ENCODE measurements around the gene SLC46A2.

Gene SLC46A2

DNA sequence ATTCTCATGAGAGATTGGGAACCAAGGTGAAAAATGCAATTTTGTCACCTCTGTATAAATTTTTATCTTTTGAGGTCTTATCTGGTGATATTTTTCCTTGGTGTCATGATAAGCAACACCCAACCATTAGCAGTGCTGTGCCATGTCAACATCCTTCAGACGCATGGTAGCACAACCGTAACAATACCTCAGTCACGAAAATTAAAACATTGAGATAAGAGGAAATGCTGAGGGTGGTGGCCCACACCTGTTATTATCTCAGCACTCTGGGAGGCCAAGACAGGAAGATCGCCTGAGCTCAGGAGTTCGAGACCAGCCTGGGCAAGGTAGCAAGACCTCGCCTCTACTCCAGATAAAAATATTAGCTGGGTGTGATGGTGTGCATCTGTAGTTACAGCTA, 32.7 kb downstream of the SLC46A2 start:
- DNase-seq (ENCODE audit: low read depth), result no peak

DNA sequence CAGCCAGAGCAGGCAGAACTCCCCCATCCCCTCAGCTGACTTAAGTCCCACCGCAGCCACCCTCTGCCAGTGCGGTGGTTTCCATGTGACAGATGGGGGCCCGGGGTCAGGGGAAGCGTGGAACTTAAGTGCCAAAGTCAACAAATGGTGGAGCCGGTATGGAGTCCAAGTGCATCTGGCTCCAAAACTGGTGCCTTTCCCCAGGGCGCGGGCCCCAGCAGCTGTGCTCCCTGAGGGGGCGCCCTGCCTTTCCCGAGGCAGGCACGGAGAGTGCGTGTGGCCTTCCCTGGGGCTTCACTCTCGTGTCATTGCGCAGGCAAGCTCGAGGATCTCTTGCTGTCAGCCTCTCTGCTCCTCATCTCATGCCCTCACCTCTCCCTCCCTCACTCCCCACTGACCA, 33.8 kb downstream of the SLC46A2 start:
- DNase-seq (ENCODE audit: low read depth), result no peak

DNA sequence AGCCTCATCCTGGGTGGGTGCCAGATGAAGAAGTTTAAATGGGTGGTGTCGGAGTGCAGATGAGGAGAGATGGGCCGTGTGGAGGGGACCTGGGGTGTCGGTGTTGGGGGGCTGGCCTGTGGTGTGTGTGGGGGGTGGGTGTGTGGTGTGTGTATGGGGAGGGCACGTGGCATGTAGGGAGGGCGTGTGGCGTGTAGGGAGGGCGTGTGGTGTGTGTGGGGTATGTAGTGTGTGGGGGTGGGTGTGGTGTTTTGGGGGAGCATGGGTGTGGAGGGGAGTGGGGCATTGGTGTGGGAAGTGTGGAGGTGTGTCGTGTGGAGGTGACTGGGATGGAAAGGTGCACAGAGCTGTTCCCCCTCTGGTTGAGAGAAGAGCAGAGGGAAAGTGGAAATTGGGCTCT, 34.5 kb downstream of the SLC46A2 start:
- DNase-seq (ENCODE audit: low read depth), result no peak

DNA sequence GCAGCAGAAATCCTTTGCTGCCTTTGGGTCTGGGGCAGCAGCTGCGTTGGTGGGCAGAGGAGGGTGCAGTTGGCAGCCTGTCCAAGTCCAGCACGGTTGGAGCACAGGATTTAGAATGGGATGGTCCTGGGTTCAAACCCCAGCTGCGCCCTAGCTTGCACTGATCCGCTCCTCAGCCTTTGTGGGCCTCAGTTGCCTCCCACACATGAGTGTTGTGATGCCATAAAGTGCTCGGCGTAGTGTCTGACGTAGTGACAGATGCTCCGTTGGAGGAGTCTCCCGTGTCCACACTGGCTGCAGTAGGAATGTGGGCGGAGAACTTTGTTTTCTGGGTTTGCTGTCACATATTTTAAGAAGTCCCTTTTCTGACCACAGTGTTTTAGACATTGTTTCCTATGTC, 36.0 kb downstream of the SLC46A2 start:
- DNase-seq (ENCODE audit: low read depth), result no peak

DNA sequence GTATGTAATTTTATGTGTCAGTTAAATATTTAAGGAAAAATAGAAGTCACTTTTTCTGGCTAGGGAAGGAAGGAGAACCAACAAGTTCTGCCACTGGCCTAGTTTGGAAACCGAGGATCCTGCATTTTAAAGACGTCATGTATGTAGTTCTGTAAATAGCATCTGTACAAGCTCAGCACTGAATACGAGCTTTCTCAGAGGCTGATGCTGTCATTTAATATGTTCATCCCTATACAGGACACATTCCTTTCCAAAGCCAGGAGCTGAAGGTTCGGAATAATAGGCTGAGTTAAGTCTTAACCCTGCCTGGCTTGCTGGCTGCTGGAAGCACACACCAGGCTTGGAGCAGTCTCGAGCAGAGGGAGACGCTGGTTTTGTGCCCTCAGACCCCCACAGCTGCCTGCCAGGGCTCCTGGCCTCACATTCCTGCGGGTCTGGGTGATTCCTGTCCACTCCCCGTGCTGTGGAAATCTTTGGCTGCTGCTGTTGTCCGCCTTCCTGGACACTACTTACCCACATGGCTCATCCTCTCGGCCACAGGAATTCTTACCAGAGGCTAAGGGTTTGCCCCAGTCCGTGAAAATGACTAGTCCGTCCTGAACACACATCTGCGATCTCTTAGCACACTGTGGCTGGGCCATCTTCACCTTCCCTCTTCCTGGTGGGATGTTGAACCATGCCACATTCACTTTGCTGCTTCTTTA, 36.6 kb downstream of the SLC46A2 start:
- peak; percentile 39 for DNase-seq (ENCODE audit: low read depth)

DNA sequence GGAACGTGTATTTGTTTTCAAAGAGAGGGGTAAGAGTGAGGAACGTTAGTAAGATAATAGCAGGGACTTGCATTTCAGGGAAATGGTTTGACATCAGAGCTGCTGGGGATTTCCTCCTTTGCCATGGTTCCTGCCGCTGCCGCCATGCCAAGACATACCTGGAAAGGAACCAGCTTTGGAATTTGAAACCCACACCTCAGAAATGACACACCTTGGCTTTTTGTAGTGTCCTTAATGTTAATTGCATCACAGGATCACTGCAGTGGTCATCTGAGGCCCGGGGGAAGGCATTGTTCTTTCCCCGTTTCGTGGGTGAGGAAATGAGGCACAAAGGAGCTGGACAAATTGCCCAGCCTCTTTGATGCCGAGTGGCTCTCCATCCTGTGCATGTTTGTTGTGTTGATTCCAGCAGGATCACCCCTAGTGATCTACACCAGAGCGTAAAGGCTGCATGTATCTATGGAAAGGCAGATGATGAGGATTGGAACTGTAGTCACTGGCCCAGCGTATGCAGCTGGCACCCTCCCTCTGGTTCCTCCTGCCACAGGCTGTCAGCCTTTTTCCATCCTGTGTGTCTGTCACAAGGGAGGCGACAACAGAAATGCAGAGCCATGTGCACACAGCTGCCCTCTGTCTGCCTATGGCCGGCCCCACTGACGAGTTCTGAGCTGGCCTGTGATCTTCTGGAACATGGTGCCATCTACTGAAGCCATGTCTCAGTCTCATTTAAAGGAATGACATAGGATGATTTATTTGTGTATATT, 37.8 kb downstream of the SLC46A2 start:
- DNase-seq (ENCODE audit: low read depth), result no peak

DNA sequence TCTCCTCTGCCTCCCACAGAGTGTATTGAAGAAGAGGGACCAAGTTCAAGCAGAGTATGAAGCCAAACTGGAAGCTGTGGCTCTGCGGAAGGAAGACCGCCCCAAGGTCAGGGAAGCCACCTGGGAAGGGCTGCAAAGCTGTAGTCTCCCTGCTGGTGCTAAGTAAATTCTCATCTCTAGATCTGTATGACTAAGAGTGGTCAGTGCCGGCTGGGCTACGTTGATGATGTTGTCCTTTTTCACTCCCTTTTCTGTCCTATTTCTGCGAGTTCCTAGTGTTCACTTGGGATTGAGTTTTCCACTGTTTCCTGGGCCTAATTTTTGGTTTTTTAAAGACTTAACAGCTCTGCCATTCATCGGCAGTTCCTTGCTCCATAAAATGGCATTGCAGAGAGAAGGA, 39.8 kb downstream of the SLC46A2 start:
- no peak for DNase-seq (ENCODE audit: low read depth)

DNA sequence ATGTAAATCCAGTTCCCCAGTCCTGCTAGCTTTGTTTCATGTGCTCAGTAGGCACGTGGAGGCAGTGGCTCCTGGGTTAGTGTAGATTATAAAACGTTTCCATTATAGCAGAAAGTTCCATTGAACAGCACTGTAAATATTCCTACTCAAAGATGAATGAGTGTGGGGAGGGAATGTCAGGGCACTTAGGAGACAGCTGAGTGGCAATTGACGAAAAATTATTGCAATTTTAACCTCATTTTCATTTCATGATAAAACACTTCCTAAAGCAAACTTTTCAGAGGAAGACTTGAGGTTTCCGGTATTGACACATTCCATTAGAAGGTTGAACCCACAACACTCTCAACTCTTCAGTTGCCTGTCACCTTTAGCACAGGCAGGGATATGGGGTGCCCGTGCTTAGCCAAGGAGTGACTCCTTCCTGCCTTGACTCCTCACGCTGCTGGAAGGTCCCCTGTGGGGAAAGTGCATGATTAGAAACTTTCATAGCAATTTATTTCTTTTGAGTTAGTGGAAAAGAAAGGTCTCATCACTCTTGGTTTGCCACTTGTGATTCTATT, 41.2 kb downstream of the SLC46A2 start:
- DNase-seq (ENCODE audit: low read depth), result no peak

DNA sequence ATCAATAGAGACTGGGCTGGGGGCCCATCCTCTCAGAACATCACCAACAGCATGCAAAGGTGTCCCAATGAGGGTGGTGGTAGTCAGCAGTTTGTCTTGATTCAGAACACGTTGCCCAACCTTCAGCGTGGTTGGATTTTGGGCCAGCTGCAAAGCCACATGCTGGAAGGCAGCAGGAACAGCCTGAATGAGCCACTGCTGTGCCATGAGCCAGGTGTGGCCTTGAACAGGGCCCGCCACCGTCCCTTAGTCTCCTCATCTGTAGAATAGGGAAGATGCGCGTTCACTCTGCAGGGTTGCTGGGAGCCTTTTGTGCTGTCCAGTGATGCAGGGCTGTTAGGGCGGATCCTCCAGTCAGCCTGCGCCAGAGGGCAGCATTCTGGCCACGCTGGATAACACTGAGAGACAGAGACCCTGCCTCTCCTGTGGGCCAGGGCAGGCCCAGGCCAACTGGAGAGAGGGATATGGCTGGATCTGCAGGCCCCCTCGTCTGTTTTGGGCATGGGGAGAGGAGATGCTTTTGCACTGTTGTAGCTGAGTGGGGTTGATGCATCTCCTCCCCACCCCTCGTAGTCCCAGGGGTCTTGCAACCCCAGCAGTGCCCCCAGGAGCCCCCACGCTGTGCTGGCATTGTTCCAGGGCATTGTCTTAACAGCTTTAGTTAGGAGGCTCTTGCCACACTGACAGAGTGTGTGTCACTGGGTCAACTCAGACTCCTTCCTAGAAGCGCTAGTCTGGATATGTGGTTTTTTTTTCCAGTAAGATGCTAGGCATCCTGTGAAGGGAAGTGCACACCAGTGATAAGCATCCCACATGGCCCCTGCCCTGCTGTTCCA, 42.1 kb downstream of the SLC46A2 start:
- DNase-seq (ENCODE audit: low read depth), result no peak

DNA sequence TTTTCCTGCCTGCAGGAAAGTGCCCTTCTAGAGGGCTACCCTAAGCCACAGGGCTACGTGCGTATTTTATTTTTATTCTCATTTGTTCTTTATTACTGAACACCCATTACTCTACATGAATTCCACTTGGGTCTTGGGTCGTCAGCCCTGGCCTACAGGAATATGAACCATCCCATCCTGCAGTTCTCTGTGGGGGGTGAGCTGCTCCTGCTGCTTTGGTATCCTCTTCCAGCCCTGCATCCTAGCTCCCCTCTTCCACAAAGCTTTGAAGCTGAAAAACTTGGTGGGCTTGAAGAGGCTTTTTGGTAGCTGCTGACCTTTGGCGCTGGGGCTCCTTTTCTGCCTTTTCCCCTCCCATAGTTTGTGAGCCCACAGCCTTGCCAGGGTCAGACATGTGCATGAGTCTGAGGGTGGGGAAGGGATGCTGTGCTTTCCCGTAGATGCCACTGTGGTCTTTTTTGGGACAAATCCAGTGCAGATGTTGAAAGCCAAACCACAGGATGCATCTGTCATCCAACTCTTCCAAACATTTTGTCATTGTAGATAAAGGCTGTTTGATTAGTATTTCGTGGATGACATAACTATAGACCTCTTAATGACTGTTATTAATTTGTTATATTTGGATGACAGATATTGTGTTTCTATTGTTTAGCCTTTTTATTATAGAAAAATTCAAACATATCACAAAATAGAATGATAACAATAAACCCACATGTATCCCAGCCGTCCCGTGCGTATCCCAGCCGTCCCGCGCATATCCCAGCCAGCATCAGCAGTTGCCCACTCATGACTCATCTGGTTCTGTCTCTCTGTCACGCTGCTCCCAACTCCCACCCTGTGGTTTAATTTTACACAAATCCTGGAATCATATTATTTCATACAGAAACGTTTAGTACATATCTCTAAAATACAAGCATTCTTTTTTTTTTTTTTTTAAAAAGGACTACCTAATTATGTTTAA, 43.9 kb downstream of the SLC46A2 start:
- peak; percentile 25 for DNase-seq (ENCODE audit: low read depth)

DNA sequence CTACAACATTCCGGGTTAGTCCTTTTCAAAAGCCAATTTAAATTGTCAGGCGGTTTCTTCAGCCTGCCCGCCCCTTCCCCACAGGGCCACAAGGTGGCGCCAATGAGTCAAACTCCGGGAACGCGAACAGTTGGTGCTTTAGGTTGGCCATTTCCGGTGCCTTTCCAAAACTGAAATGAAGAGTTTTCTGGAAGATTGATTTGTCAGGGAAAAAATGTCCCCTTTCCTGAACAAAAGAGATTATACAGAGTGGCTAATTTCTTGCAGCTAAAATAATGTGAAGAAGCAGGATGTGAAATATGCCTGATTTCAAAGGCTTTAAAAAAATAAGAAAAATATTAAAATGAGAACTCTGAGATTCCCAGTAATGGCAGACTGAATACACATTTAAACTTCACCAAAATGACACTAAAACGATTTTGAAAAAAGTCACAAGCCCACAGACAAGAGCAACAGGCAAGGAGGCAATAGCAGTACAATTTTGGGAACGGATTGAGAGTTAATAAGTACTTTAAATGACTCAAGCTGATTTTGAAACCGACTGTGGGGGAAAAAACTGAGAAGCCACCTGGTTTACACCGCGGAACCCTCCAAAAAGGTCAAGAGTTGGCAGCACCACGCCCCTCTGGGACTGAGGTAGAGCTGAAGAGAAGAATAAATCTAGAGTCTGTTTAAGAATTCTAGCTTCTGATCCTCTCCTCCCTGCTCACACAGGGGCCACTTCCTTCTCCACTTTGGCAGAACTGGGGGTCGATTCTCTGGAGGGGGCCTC, 45.7 kb downstream of the SLC46A2 start:
- peak; percentile 74 for DNase-seq (ENCODE audit: low read depth)

DNA sequence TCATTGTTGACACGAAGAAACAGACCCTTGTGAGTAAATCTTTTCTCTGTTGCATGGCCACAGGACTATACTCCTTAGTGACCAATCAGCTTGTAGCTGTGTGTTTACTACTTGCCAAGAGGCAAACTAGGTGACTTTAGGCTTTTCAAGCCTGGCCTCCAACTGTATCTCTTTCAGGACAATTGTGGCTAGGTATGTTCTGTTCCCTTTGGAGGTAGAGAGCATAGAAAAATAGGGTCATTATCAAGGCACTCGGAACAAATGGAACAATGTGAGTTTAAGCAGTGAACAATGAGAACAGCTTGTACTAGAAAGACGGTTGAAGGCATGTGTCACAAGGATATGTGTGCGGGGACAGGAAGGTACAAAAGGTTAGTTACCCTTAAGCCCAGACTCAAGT, 48.1 kb downstream of the SLC46A2 start:
- no peak for DNase-seq (ENCODE audit: low read depth)

DNA sequence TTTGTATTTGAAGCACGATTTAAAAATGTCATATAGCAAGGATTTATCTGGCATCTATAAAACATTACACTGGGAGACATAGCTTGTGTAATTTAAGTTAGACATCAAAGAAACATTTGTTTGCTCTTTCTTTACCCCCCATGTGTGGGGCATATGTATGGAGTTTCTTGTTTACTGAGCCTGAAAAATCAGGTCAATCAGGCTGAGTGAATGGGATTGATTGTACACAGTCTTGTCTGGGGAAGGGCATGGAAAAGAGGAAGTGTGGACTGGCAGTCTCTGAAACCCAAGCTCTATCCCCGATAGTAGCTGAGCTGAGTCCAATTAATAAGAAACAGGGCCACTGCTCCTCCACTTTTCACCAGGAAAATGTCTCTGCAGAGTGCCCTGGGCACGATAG, 49.4 kb downstream of the SLC46A2 start:
- DNase-seq (ENCODE audit: low read depth), result no peak

DNA sequence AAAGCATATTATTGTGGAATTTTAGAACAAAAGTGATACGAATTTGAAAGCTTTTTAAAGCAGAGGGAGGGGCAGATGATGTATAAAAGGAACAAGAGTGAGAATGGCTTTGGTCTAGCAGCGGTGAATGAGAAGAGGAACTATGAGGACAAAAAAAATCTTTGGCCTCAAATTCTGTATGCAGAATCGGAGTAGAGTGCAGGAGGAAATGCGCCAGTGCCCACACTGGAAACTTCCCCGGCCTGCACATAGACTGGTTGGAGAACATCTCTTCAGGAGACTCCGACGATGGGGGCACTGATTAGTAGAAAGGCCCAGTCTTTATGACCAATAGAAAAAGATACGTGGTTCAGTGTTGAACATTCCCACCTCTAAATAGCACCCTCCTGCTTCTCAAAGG, 51.3 kb downstream of the SLC46A2 start:
- no peak for DNase-seq (ENCODE audit: low read depth)

DNA sequence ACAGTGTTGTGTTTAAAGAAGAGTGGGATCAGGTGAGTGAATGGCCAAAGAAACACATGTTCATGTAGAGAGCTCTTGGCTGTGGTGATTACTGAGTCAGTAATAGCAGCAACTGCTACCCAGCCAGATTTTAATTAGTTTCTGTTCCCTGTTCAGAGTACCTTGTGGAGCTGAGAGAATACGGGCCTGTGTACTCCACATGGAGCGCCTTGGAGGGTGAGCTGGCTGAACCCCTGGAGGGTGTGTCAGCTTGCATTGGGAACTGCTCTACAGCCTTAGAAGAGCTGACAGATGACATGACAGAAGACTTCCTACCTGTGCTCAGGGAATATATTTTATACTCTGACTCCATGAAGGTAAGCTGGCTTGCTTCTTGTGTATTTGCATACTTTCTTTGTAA, 52.3 kb downstream of the SLC46A2 start:
- DNase-seq (ENCODE audit: low read depth), result no peak

DNA sequence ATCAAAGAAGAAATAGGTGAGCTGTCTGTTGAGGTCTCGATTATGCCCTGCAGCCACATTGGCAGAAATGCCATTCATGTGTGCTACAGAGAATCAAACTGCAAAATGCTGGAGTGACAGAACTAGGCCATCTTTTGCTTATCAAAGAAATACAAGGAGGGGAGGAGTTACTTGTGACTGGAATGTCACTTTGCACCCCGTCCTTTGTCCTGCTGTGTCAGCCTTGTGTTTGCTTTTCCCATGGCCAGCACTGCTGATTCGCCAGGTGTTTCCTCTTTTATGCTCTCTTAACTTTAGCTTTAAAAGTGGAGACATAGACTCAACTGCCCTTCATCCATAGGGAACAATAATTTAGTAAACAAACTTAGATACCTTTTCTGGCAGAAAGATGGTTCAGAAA, 54.3 kb downstream of the SLC46A2 start:
- DNase-seq (ENCODE audit: low read depth), result no peak

DNA sequence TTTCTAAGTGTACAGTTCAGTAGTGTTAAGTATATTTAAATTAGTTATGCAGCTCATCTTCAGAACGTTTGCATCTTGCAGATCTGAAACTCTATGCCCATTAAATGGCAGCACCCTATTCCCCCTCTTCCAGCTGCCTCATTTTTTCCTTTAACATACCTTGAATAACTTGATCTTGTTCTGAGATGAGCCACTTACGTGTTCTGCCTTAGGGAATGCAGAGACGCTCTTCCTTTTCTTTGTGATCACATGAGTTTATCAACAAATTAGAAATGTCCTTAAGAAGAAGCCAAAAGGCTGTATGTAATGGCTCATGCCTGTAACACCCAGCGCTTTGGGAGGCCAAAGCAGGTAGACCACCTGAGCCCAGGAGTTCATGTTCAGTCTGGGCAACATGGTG, 57.6 kb downstream of the SLC46A2 start:
- DNase-seq (ENCODE audit: low read depth), result no peak

DNA sequence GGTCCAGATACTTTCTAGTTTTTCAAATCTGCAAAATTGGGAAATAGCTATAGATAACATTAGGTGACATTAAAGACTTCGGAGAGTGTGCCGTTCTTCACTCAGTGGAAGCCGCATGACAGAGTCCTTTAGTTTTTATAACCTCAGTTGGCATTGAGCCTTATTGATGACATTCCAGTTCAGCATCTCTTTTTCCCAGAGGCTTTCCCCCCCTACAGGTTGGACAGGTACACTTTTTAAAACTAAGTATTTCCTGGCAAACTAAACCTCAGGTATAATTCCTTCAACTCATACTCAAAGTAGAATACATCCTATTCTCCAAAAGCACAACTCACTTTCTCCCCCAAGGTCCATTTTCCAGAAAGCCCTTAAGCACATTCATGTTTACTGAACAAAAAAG, 58.7 kb downstream of the SLC46A2 start:
- DNase-seq (ENCODE audit: low read depth), result no peak

DNA sequence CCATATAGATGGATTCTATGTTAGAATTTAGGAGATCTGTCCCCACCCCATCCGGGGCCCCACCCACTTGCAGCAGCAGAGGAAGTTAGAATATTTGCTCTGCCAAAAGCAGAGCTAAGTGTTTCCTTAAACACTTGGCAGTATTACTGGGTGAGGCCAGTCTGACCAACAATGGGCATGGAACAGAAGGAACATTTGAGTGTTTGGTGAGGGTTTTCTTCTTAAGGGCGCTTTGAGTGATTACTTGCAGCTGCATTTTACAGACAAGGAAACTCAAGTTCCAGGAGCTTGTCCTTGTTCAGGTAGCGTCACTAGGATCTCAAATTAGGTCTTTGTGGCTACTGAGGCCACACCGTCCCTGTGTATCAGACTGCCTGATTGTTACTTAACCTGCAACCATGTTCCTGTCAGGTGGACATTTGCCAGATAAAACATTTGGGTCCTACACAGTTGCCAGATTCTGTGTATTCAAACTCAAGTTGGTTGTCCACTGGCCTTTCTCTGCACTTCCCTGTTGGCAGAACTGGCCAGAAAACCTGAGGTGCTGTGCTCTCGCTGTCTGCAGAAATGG, 59.3 kb downstream of the SLC46A2 start:
- DNase-seq (ENCODE audit: low read depth), result no peak

Measured in EH (cell line).